Mesenteric fat pad (tissue), 1 donor: Measurements from ENCODE around the gene TUSC2. TPM values are rescaled to one million over a fixed set of nuclear protein-coding genes. Genes with fewer than 3 reads are reported as not detected.
"Not testable (repeated sequence)": the region's sequence is repeated elsewhere in the genome, so short reads cannot be mapped to it uniquely, and the experiment has no call there.

Experiments used
- DNase-seq: peaks from one replicate; pipeline ENCODE4 v3.0.0-alpha.2; 2020; ENCODE audit warnings: low spot score
- total RNA-seq: library from RNA; stranded (reverse); fragmentation: NEBNext Ultra II Directional; extraction: Animal tissue kit (Norgen Biotek cat#: 25700); gene quantifications from one replicate; pipeline ENCODE4 v1.2.1, GENCODE V29; 2021
- donor health status: DM: yes; HTN: yes; CAD: no.

TUSC2 gene
- total RNA-seq, 1 donor from 2014 or later: 27.4 TPM

DNA sequence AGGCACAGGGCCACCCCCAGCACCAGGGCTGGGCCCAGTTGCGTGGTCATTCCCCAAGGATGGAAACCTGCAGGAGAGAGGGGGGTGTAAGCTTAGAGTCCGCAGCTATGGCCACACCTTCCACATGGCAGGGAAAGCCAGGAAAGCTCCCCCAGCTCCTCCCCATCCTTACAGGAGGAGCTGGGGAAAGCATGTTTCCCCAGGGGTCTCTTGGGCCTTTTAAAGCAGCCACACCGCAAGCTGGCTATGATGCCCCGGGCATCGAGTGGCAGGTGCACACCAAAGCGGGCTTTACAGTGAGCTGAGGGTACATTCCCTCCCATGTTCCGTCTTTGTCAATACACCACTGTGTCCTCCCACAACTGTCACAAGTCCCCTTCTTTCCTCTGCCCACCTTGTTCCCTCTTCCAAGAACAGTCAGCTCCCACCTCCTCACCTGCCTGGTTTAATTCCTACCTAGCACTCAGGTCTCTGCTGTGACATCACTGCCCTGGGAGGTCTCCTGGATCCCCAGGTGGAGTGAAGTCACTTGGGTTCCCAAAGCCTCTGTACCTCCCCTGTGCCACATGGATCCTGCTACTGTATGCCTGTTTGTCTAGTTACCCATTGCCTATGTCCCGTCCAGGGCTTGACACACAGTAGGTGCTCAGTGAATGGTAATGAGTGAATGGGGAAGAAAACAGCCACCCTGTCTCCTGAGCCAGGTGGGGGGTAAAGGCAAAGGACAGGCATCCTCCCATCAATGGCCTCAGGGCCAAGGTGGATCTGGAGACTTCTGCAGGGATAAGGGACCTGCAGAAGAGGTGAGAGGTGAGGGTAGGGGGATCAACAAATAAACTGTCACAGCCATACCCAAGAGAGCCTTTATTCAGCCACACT is 32.2 kb downstream of the TUSC2 start:
- DNase-seq: no peak

DNA sequence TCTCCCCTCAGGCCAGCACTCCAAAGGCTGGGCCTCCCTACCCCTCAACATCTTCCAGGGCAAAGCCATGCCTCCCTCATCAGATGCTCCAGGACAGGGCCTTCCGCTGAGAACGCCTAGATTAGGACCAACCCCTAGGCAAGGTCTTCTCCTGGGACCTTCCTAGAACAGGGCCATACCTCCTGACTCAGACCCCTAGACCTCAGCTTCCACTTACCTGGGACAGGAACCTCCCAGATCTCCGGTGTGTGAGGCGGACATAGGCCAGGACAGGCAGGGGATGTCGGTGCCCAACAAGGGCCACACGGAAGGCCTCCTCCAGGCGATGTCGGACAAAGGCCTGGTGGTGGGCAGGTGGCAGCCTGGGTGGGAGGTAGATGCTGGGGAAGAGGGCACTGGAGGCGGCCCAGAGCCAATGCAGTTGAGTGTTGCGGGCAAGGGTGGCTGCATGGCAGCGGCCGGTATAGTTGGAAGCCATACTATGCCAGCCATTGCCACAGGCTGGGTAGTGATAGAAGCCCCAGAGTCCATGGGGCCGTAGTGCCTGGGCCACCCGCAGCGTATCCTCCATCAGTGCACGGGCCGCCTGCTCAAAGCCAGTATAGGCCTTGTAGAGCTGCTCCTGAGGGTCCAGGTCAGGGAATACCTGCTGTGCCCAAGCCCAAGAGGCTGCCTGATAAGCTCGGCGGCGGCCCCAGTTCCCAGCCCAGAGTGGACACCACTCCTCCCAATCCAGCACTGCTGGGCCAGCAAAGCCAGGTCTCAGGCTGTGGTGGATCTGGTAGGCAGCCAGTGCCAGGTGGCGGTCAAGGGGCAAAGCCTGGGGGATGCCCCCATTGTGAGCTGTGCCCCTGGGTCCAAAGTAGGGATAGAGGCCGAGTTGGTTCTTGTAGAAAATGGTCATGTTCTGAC is 33.3 kb downstream of the TUSC2 start:
- no peak for DNase-seq

DNA sequence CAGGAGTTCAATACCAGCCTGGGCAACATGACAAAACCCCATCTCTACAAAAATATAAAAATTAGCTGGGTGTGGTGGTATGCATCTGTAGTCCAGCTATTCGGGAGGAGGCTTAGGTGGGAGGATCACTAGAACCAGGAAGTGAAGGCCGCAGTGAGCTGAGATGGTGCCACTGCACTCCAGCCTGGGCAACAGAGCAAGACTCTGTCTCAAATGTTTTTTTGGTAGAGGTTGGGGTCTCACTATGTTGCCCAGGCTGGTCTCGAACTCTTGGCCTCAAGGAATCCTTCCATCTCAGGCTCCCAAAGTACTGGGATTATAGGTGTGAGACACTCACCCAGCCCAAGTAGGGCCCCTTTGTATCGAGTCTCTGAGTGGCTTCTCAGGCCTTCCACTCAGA is 33.9 kb downstream of the TUSC2 start:
- no peak for DNase-seq

DNA sequence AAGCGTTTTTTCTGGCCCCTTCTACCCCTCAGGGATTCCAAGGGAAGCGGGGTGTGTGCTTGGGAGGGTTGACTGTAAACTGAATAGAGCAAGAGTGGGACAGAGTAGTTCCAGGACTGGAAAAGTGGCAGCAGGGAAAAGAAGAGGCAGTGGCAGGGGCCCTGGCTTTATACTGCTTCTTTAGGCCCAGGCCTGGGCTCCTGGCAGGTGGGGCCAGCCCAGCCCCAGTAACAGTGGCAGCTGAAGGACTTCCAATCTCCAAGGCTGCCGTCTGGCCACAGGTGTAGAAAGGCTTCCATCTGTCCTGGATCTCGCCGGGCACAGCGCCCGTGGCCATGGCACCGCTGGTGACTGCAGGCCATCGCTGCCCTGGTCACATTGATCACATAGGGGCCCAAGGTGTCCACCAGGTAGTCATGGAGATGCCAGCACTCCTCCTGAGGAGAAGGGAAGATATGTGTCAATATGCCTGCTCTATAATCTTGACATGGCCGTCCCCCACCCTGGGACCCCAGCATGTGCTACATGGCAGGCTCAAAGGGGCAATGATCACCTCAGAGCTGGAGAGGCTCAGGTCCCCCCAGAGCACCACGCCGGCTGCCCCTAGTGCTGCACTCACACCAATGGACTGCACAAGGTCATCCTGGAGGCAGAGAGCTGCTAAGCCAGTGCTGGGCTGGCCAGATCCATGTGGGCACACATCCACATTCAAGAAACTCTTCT is 34.8 kb downstream of the TUSC2 start:
- DNase-seq: no peak

DNA sequence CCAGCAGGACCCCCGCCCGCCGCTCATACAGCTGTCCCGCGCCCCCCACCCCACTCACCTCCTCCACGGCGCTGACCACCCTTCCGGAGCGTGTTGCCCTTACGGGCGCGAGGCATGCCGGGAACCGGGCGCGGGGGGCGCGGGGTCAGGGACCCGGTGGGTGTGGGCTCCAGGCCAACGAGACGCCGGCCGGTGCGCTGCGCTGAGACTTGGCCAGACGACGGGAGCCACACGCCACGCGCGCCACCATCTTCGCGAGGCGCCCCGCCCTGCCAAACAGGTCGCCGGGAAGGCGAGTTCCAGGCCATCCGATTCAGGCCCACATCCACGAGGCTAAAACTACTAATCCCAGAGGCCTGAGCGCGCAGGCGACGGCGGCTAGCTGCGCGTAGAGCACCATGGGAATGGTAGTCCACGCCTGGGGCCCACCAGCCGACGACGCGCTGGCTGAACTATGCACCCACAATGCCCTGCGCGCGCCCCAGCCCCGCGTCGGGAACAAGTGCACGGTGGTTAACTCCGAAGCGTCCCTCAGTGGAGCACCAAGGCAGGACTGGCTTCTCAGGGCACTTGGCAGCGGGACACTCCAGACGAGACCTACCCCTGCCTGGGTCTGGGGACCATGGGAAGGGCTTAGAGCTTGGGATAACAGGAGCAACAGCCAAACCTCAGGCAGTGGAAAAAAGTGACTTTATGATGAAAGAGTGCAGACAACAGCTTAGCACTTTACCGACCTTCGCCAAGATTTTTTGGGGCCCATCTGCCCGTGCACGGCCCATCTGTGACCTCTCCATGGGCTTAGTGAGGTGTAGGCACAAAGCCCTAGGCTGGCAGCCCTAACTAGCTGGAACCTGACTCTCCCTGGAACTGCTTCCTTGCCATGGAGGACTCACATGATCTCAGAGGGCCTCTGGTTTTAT is 35.6 kb downstream of the TUSC2 start, which contains the start of gene IFRD2:
Gene IFRD2 (minus strand): TSS at position 271 of the 920 bp plus-strand sequence. CDS start 155 bp downstream, at position 116.
- peak; percentile 99 for DNase-seq

DNA sequence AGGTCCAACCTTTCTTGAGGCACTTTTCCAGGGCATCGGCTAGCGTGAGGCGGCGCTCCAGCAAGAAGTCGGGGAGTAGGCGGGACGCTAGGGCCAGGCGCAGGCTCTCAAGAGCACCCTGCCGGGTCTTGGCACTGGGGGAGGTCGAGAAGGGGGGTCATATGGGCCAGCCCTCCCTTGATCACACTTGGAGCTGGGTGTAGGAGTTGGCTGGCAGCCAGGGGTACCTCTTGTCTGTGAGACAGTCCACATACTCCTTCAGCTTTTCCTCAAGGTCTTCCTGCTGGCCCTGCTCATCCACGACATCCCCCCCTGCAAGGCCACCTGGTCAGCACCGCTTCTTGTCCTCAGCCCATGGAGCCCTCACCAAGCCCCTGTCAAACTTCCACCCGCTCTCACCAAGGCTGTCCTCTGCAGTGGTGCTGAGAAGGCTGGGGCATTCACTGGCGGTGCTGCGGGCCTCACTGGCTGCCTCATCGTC is 37.8 kb downstream of the TUSC2 start:
- DNase-seq: no peak

DNA sequence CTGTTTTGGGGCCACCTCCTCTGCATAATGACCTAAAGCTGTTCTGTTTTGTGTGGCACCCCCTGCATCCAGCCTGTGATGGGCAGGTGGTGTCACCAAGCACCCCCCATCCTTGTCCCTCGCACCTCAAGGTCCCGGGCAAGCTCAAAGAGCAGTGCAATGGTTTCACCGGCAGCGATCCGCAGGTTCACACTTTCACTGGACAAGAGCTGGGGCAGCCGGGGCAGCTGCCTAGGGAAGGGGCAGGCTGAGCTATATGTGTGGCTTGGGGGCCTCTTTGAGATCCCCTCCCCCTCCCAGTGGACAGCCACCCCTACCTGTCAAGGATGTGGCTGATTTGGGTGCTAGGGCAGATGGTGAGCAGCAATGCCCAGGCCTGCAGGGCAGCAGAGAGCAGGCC is 38.9 kb downstream of the TUSC2 start:
- no peak for DNase-seq

DNA sequence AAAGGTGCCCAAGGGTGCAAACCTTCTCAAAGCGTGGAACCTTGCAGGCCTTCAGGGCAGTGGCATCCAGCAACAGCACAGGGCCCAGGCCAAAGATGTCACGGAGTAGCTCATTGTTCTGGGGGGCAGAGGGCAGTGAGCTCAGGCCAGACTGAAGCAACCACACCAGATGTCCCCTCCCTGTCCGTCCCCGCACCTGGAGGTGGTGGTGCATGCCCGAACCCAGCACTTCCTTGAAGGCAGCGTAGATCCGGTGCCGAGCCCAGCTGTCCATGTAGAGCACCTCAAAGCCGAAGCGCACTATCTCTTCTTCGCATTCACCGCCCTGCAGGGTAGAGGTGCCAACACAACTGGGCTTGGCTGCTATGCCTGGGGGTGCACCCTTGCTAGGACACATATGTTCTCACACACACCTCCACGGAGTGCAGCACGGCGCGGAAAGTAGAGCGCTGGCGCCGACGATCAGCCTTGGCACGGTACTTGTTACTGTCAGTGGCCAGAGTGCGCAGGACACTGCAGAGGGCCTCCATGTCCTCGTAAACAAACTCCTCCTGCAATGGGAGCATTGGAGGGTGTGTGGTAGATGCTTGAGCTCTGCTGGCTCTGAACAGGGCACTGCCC is 39.5 kb downstream of the TUSC2 start:
- DNase-seq: no peak

DNA sequence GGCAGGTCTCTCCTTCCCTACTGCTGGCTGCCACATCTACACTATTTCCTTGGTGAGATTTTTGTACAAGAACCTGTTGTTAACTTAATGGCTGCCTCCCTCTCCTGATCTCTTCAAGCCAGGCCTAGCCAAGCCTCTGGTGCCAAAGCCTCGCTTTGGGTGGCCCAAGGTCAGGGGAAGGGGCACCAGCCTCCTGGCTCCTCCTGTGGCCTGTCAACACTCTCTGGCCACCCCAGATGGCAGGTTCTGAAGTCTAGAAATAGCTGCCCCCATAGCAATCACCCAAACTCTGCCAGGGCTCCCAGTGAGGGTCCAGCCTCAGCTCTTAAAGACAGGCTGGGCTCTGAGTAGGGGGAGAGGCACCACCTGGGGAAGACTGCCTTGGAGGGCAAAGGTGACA is 40.8 kb downstream of the TUSC2 start:
- DNase-seq: no peak

DNA sequence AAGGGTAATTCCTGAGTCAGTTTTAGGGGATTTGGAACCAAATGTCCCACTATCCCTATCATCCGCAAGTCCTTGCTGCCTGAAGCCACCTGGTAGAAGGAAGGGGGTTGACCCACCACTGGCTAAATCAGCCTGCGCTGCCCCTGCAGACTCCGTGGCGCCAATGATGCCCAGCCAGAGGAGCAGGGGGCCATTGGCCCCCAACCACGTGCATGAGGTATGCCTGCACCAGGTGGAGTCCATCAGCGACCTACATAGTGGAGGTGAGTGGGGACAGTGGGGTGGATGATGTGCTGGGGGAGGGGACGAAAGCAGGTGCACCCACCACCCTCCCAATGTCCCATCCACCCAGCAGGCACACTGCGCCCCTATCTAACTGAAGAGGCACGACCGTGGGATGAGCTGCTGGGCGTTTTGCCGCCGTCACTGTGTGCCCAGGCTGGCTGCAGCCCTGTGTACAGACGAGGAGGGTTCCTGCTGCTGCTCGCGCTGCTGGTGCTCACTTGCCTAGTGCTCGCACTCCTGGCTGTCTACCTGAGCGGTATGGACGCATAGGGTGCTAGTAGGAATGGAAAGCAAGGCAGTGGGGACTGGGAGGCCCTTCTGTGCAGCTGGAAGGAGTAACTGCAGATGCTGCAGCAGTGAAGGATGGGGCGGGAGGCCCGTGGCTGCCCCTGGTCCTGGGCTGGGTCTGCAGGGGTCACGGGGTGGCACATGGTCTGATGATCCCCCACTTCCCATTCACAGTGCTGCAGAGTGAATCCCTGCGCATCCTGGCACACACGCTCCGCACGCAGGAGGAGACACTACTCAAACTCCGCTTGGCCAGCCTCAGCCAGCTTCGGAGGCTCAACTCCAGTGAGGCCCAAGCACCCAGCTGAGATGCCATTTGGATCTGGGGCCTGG is 41.4 kb downstream of the TUSC2 start:
- no peak for DNase-seq

DNA sequence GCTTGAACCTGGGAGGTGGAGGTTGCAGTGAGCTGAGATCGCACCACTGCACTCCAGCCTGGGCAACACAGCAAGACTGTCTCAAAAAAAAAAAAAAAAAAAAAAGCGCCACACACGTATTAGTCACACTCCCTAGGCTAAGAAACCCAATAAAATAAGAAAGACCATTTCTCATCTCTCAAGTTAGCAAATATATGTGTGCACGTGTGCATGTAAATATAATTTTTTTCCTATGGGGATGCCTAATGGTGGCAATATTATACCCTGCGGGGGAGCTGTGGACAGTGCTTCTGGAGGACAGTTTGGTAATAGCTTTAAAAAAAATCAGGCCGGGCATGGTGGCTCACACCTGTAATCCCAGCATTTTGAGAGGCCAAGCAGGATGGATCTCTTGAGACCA is 43.9 kb downstream of the TUSC2 start:
- DNase-seq: not testable (repeated sequence)

DNA sequence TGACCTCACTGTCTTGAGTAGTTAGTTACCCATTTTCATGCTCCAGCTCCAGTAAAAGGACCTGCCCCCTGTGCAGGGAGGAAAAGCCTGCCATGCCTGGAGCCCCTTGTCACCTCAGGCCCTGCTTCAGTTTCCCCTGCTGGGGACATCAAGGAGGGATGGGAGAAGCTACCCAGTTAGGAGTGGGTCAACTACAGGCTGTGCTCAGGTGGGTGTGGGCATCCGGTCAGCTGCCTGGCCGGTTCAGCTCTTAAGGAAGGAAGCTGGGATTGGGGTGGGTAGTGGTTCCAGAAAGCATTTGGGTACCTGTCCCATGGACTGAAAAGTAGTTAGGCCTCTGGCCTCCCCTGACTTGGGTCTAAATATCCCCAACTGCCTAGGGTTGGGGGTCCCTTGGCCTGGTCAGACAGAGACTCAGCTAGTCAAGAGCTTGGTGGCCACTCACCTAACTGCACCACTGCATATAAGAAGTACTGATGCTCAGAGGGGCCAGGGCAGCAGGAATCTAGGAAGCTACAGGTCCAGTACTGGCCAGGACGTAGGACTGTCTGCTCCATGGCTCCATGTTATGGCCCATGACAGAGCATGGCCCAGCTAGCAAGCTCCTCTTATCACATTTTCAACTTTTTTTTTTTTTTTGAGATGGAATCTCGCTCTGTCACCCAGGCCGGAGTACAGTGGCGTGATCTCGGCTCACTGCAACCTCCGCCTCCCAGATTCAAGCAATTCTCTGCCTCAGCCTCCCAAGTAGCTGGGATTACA is 48.6 kb downstream of the TUSC2 start:
- DNase-seq: no peak

DNA sequence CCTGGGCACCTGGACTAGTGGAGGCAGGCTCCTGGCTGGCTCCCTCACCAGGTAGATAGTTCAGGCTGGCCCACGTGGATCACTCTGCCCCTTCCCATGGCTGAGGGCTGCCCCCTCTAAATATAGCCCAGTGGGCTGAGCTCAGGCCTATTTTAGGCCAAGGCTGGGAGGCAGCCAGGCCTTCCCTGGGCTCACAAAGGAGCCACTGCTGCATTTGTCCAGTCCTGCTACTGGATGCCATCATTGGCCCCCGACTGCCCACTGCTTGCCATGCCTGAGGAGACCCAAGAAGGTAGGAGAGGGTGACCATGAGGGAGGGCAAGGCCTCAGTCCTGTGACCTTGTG is 49.2 kb downstream of the TUSC2 start, which contains the start of gene LSMEM2:
Gene LSMEM2 (plus strand): TSS at position 208 of the 345 bp plus-strand sequence. CDS start 27 bp downstream, at position 235.
- no peak for DNase-seq

DNA sequence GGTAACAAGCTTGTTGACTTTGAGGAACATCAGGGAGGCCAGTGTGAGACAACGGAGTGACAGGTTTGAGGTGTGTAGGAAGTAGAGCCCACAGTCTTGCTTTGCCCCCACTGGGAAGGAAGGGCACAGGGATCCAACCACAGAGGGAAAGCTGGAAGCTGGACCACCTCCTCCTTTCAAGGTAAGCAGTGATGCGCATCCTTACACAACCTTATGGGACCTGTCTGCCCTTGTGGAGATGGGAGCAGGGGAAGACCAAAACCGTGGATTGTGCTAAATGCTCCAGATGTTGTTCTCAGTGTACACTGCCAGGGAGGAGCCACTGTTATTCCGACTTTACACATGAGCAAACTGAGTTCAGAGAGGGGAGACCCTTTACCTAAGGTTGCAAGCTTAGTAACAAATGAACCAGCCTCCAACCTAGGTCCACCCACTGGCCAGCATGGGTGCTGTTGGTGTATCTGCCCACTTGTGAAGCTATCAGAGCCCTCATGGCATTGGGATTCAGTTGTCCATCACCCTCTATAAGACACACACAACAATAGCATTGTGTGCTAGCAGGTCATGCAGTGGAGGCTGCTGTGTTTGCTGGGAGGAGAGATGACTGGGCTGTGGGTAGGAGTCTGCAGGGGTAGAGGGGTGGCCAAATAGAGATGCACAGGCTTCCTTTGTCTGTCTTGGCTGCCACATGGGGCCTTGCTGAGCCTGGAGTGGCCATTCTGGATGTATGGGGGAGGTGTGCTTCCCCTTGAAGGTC is 49.7 kb downstream of the TUSC2 start:
- DNase-seq: no peak

DNA sequence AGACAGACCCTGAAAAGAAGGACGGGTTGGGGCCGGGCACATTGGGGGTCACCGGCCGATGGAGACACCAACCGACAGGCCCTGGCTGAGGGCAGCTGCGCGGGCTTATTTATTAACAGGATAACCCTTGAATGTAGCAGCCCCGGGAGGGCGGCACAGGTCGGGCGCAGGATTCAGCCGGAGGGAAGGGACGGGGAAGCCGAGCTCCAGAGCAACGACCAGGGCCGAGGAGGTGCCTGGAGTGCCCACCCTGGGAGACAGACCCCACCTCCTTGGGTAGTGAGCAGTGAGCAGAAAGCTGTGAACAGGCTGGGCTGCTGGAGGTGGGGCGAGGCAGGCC is 51.3 kb downstream of the TUSC2 start:
- no peak for DNase-seq

DNA sequence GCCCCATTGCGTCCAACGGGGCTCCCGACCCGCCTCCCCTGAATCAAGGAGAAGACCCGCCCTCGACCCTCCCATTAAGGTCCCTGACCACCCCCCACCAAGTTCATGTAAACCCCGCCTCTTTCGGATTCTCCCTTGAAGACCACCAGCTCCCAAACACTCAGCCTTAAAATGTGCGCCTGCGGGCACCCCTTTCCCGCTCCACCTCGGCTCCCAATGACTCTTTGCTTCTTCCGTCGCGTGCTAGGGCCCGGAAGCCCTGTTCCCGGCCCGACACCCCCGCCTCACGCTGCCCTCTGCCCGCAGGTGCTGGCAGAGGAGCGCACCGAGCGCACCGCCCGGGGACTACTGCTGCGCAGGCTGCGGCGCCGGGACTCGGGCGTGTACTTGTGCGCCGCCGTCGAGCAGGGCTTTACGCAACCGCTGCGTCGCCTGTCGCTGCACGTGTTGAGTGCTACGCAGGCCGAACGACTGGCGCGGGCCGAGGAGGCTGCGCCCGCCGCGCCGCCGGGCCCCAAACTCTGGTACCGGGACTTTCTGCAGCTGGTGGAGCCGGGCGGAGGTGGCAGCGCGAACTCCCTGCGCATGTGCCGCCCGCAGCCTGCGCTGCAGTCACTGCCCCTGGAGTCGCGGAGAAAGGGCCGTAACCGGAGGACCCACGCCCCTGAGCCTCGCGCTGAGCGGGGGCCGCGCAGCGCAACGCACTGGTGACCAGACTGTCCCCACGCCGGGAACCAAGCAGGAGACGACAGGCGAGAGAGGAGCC is 51.8 kb downstream of the TUSC2 start:
- DNase-seq: no peak
